GM12878 (cell line): ENCODE data around the gene SHC1.

ENCODE experiments used
- ATF2 ChIP-seq: IDR thresholded peaks from 2 replicates; pipeline ENCODE4 v1.6.1; 2012; ENCODE audit warnings: low read length, inconsistent platforms
- BHLHE40 ChIP-seq, 2 experiments: fragments of 450-650 bp in 1 of 2; IDR thresholded peaks; 2 replicates each; pipeline ENCODE4 v1.6.1; 2011 to 2017; ENCODE audit warnings: low read depth in 2 of 2, borderline replicate concordance in 1 of 2, improper control_type of control experiment in 1 of 2, low read length in 1 of 2, mild to moderate bottlenecking in 1 of 2
- BRCA1 ChIP-seq: IDR thresholded peaks from 2 replicates; pipeline ENCODE4 v1.6.1; 2011; ENCODE audit warnings: low read depth, low read length, improper control_type of control experiment
- CEBPB ChIP-seq, 2 experiments: fragments of 150-350 bp in 1 of 2; IDR thresholded peaks; 2 replicates each; pipeline ENCODE4 v1.6.1; 2012 to 2014; ENCODE audit warnings: low read depth in 2 of 2, low read length in 2 of 2, borderline replicate concordance in 1 of 2, inconsistent platforms in 1 of 2
- CHD2 ChIP-seq: IDR thresholded peaks from 2 replicates; pipeline ENCODE4 v1.6.1; 2011; ENCODE audit warnings: low read depth, low read length, improper control_type of control experiment, borderline replicate concordance
- CTCF ChIP-seq, 3 experiments: IDR thresholded peaks in 2 of 3; conservative IDR thresholded peaks in 1 of 3; 2 replicates each; pipeline ENCODE4 v1.5.1; 2011; ENCODE audit warnings: low read depth in 3 of 3, low read length in 3 of 3, mild to moderate bottlenecking in 3 of 3, control low read depth in 2 of 3, moderate library complexity in 2 of 3, inconsistent platforms in 1 of 3, mixed read lengths in 1 of 3; ENCODE audit not compliant: control insufficient read depth in 2 of 3, insufficient read depth in 1 of 3; ENCODE audit errors: extremely low read depth in 1 of 3
- EGR1 ChIP-seq, 2 experiments: IDR thresholded peaks; 1 replicate in 1 of 2; 2 replicates in 1 of 2; pipeline ENCODE4 v1.6.1; 2011 to 2012; ENCODE audit warnings: low read depth in 2 of 2, low read length in 2 of 2, borderline replicate concordance in 1 of 2, mild to moderate bottlenecking in 1 of 2, moderate library complexity in 1 of 2
- MXI1 ChIP-seq: fragments of 150-350 bp; IDR thresholded peaks from 2 replicates; pipeline ENCODE4 v1.6.1; 2011; ENCODE audit warnings: low read depth, mild to moderate bottlenecking, inconsistent platforms, low read length, improper control_type of control experiment
- POLR2A ChIP-seq: IDR thresholded peaks from 2 replicates; pipeline ENCODE4 v1.6.1; 2011; ENCODE audit warnings: low read depth, mild to moderate bottlenecking, low read length
- REST ChIP-seq: IDR thresholded peaks from 2 replicates; pipeline ENCODE4 v1.6.1; 2012; ENCODE audit warnings: mild to moderate bottlenecking, low read depth, low read length
- TAF1 ChIP-seq: IDR thresholded peaks from 2 replicates; pipeline ENCODE4 v1.6.1; 2011; ENCODE audit warnings: mild to moderate bottlenecking, low read depth, low read length, borderline replicate concordance
- TARDBP ChIP-seq: IDR thresholded peaks from 2 replicates; pipeline ENCODE4 v1.6.1; 2016; ENCODE audit warnings: borderline replicate concordance
- USF1 ChIP-seq: IDR thresholded peaks from 2 replicates; pipeline ENCODE4 v1.6.1; 2011; ENCODE audit warnings: borderline replicate concordance, low read depth, mild to moderate bottlenecking, moderate library complexity, mixed read lengths, low read length; ENCODE audit not compliant: insufficient read depth; ENCODE audit errors: extremely low read length
- ZBTB4 ChIP-seq: fragments of 450-650 bp; formaldehyde crosslinking; IDR thresholded peaks from 2 replicates; pipeline ENCODE4 v1.4.0; 2022; ENCODE audit warnings: mild to moderate bottlenecking, moderate library complexity

GRCh38 chr1:155018617-155019348, 48.2 kb upstream of the SHC1 start:
- no peak for TF ChIP-seq REST
- no peak for TF ChIP-seq ZBTB4 (CRISPR knock-in tag)
- no peak for TF ChIP-seq ATF2
- no peak for TF ChIP-seq TARDBP
- TF ChIP-seq BHLHE40 (IDR thresholded peaks at IDR 0.05; ENCODE audit: borderline replicate concordance in 1 of 2, low read depth in 2 of 2, low read length in 1 of 2) = no peak
- no peak for TF ChIP-seq MXI1
- TF ChIP-seq CEBPB (IDR thresholded peaks at IDR 0.05; ENCODE audit: borderline replicate concordance in 1 of 2, low read depth in 2 of 2, low read length in 2 of 2) = no peak
- TF ChIP-seq USF1 = no peak
- TF ChIP-seq CHD2 = no peak
- TF ChIP-seq POLR2A = no peak
- no peak for TF ChIP-seq EGR1 (IDR thresholded peaks at IDR 0.05; ENCODE audit: borderline replicate concordance in 1 of 2, low read depth in 2 of 2, low read length in 2 of 2)
- TF ChIP-seq BRCA1 = no peak
- no peak for TF ChIP-seq CTCF (IDR thresholded peaks at IDR 0.05 in 2 of 3, conservative IDR thresholded peaks at IDR 0.05 in 1 of 3; ENCODE audit: control insufficient read depth in 2 of 3, extremely low read depth in 1 of 3, insufficient read depth in 1 of 3, low read depth in 3 of 3, low read length in 3 of 3)
- TF ChIP-seq TAF1 = no peak
